GM19397 (cell line): ENCODE results near the gene CHAT.

ENCODE experiments used
- ATAC-seq: cut with Tn5 transposase; IDR thresholded peaks from one replicate; pipeline ENCODE4 v1.9.1; 2021; ENCODE audit warnings: mild to moderate bottlenecking, moderate library complexity; ENCODE audit not compliant: unreplicated experiment

Gene CHAT

GRCh38 chr10:49611816-49612512 lies 1.9 kb upstream of the CHAT start:
- ATAC-seq: no peak

GRCh38 chr10:49612513-49613164 lies 1.2 kb upstream of the CHAT start:
- ATAC-seq: no peak

- no peak for ATAC-seq
Observed at GRCh38 chr10:49613165-49613881, 514 bp upstream of the CHAT start.

DNA sequence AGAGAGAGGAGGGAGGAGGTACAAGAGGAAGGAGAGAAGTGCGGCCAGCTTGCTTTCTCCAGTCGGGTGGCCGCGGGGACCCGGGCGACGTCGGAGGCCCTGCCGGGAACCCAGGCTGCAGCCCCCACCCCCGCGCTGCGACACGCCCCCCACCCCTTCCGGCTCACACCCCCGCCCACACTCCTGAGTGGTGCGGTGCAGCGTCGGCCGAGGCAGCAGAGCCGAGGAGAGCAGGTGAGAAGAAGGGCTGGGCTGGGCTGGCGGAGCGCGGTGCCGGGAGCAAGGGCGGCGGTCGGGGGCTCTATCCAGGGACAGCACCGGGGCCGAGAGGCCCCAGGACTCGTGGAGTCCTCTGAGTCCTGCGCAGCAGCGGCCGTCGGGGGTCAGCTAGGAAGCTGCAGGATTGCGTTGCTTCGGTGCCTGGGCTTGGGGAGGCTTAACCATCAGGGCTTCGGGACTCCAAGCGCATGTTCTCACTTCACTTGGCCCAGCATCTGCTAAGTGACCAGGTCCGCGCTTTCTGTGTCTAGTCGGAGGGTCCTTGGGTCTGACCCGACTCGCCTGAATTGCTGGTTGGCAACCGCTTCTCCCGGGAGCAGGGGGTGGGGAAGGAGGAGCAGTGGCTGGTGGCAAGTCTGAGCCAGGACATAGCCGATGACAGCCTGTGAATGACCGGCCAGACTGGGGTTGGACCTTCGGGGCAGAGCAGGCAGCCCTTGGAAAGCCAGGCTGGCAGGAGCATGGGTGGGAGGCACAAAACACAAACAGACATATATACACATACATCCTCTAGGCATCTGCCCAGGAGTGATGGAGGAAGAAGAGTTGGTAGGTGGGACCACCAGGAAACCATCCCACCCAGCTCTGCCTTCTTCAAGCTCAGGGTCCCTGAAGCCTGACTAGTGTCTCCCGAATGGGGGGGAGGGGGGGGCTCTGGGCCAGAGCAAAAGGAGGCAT lies 683 bp downstream of the CHAT start:
- no peak for ATAC-seq

GRCh38 chr10:49615213-49615612 lies 1.4 kb downstream of the CHAT start:
- ATAC-seq: no peak

DNA sequence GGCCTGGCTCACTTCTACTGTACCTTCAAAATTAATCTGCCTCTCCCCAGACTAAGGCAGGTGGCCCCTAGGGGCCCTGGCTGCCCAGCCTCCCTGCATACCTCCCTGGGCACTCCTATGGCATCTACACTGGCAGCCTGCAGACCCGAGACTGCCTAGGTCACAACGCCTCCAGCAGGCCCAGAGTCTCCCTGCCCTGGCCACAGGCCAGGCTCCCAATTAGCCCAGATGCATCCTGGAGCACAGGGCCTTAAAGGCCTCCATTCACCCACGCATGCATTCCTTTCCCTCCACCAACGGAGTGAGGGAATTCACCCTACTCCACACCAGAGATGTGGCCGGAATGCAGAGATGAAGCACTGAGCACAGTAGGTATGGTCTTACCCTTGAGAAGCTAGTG lies 1.9 kb downstream of the CHAT start:
- no peak for ATAC-seq

DNA sequence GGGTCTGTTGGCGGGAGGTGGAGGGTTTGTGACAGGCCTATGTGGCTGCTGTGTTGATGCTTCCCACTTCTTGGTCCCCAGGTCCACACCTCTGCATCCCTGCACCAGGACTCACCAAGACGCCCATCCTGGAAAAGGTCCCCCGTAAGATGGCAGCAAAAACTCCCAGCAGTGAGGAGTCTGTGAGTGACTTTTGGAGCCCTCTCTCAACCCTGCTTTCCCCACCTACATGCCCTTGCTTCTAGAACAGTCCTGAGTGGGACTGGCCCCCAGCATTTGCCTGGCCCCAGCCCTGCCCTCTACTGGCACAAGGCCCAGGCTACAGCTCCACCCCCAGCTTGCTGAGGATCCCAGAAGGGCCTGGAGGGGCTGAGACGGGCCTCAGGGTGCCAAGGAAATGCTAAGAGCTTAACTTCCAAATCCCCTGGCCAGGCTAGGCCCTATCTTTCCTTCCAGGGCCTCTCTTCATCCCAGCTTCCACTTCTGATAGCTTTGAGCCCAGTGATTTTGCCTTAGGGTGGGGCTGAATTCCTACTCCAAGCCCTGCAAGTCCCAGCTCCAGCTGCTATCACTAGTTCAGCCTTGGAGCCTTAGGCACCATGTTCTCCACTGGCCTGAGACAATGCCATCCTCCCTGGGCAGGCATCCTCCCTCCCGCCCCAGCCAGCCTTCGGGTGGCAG lies 2.7 kb downstream of the CHAT start:
- no peak for ATAC-seq

DNA sequence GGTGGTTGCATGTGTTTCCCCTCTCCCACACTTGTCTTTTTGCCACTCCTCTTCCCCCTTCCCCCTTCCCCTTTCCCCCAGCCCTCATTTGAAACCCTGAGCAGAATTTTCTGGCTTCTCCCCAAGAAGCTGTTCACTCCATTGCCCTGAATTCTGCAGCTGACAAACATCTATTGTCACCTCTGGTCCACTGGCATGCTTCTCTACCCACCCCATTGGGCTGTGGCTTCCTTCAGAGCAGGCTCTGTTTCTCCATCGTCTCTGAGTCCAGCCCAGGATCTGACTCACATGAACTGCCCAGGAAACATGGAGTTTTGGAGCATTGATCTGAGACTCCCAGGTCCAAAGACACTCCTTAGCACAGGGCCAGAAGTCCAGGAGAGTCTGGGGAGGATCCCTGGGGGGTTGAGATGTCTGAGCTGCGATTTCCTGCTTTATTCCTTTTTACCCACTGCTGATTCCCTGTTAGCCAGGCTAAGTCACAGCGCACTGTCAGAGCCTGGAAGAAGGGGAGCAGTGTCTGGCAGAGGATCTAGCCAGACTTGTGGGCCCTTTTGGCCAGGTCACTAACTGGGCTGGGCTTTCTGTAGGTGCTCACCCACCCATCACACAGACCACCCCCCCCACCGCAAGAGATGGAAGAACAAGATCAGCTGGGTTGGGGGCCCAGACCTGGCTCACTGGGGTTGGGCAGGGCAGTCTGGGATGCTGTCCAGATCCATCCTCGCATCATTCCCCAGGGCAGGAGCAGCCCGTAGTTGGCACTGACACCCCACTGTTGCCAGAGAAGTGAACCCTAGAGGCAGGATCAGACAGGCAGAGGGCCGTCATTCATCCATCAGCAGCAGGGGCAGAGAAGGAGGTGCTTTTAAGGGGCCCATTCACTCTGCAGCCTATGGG lies 3.5 kb downstream of the CHAT start:
- no peak for ATAC-seq

GRCh38 chr10:49618821-49619220 lies 5.0 kb downstream of the CHAT start:
- no peak for ATAC-seq

GRCh38 chr10:49619613-49620012 lies 5.8 kb downstream of the CHAT start:
- no peak for ATAC-seq

DNA sequence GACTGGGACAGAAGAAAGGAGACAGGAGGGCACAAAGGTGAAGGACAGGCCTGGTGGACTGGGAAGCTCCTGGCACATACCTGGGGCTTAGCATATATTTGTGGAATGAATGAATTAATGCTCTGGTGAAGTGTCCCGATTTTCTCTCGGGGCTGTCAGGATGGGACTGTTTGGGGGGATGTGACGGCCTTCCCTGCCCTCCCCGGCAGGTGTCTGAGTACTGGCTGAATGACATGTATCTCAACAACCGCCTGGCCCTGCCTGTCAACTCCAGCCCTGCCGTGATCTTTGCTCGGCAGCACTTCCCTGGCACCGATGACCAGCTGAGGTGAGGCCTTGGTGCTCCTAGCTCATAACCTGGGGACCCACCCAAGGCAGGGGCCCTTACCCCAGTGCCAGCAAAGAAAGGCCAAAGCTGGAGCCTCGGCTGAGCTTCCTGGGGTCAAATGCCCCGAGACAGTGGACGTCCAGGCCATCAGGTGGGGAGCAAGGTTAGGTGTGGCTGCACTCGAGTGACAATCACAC lies 6.5 kb downstream of the CHAT start:
- no peak for ATAC-seq

DNA sequence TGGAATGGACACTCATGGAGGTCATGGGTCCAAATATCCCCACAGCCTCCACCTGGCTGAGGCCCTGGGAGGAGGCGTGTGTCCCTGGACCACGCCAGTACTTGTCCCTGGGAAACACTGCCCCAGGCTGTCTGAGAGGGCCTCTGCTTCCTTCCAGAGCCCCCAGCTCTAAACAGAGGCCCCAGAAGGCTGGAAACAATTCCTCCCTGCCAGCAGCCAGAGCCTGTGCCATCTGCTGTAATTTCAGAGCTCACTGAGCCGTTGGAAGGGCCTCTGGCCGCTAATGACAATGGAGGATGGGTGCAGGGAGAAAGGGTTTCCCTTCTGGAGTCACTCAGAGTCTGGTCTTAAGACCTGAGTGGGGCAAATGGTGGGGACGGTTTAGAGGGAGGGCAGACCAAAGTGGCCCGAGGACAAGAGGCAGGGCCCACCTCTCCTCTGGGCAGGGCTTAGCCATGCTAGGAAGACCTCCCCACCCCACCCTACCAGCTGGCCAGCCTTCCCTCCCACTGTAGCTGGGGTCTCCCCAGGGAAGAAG lies 7.1 kb downstream of the CHAT start:
- ATAC-seq: no peak

DNA sequence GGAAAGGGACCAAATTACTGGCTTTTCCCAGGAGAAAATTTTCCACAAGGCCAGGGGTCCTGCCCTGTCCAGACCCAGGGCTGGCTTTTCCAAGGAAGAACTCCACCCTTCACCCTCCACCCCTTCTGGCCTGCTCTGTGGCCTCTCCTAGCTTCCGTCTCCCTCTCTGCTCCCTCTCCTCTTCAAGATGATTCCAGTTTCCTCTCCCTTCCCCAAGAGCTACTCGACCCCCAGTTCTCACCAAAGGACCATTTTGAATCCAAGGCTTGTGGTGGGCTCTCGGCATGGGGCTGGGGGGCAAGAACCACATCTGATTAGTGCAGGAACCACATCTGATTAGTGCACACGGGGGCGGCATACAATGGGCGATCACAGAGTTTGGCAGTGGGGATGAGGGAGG lies 7.7 kb downstream of the CHAT start:
- no peak for ATAC-seq

- no peak for ATAC-seq
Observed at GRCh38 chr10:49622426-49623425, 8.9 kb downstream of the CHAT start.

GRCh38 chr10:49624629-49625028 lies 10.8 kb downstream of the CHAT start:
- no peak for ATAC-seq

GRCh38 chr10:49625411-49625810 lies 11.6 kb downstream of the CHAT start:
- no peak for ATAC-seq

DNA sequence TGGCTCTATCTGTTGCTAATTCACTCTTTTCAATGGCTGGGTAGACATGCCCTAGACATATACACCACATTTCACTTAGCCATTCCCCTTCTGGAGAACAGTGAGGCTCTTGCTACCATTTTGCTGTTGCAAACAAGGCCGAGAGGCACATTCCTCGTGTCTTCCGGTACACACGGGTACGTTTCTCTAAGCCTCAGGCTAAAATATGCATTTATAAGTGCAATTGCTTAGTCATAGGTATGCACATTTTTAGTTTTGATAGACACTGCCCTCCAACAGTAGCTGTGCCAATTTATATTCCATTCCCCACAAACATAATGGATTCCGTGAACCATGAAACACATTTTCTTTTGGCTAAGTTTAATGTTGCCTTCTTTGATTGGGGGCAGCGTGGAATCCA lies 13.2 kb downstream of the CHAT start:
- no peak for ATAC-seq
